K562 (cell line): Measurements from ENCODE around the gene NPFF. TPM values are rescaled to one million over a fixed set of nuclear protein-coding genes. Genes with fewer than 3 reads are reported as not detected.

ENCODE experiments used
- ATAC-seq: fragments of 200-7000 bp; cut with Tn5 transposase; 3 replicates; pipeline ENCODE4 v1.9.1; 2020; ENCODE audit warnings: moderate library complexity
- BruUV-seq: library from RNA; stranded (reverse); fragments of 400-500 nt; replicated peaks from 2 replicates; lab custom pipeline; 2021; lab: Mats Ljungman, UMichigan
- CTCF ChIA-PET: fragments of 300-600 bp; formaldehyde crosslinking; extraction: SDS; loops from one replicate; lab custom pipeline; 2021; ENCODE audit warnings: low intra/inter-chr PET ratio; lab: Yijun Ruan, JAX
- POLR2A ChIA-PET: fragments of 300-600, 350-650 bp; sonication (Branson Sonifier 250); formaldehyde crosslinking; extraction: SDS; loops from one replicate; lab custom pipeline; 2021; ENCODE audit warnings: antibody characterized with exemption, inconsistent platforms; lab: Yijun Ruan, JAX
- DNase-seq, 4 experiments: peaks; one replicate each; pipeline versions ENCODE4 v3.0.0 to v3.0.0-alpha.2; 2011 to 2018; ENCODE audit warnings: low spot score in 3 of 4, mixed read lengths in 3 of 4; ENCODE audit errors: extremely low read depth in 1 of 4
- FAIRE-seq: peaks from 2 replicates; lab custom pipeline; 2011; peaks lifted over from hg19 to GRCh38; lab: Jason Lieb, UNC
- H2AFZ ChIP-seq: 2 replicates; pipeline ENCODE4 v1.6.0; 2011; ENCODE audit warnings: low read depth, low read length, control low read depth, inconsistent platforms
- H3K27ac ChIP-seq: fragments of 200-600 bp; 3 replicates; pipeline ENCODE4 v1.8.0; 2011; ENCODE audit warnings: low read depth, mild to moderate bottlenecking, control low read depth, inconsistent platforms, low read length, moderate library complexity, mixed read lengths; ENCODE audit errors: extremely low read depth
- H3K27me3 ChIP-seq, 2 experiments: fragments of 300-600 bp in 1 of 2; 2 replicates in 1 of 2; 3 replicates in 1 of 2; pipeline versions ENCODE4 v1.6.0 to v1.8.0; 2011; ENCODE audit warnings: inconsistent platforms in 2 of 2, low read length in 2 of 2, mild to moderate bottlenecking in 1 of 2, mixed read lengths in 1 of 2, moderate library complexity in 1 of 2; ENCODE audit not compliant: control insufficient read depth in 2 of 2, insufficient read depth in 2 of 2
- H3K36me3 ChIP-seq: fragments of 300-600 bp; 3 replicates; pipeline ENCODE4 v1.8.0; 2011; ENCODE audit warnings: mild to moderate bottlenecking, low read length, inconsistent platforms; ENCODE audit not compliant: control insufficient read depth, insufficient read depth
- H3K4me1 ChIP-seq, 2 experiments: fragments of 200-600 bp in 1 of 2; replicated peaks in 1 of 2; 2 replicates in 1 of 2; 3 replicates in 1 of 2; pipeline versions ENCODE4 v1.5.1 to v1.8.0; 2011; ENCODE audit warnings: inconsistent platforms in 2 of 2, low read length in 2 of 2, mild to moderate bottlenecking in 1 of 2, mixed read lengths in 1 of 2, moderate library complexity in 1 of 2; ENCODE audit not compliant: control insufficient read depth in 2 of 2, insufficient read depth in 2 of 2
- H3K4me2 ChIP-seq: 2 replicates; pipeline ENCODE4 v1.6.1; 2011; ENCODE audit warnings: low read length, control low read depth, inconsistent platforms, mixed read lengths; ENCODE audit not compliant: insufficient read depth
- H3K4me3 ChIP-seq: fragments of 200-600 bp; sonication (generic), shearing (Covaris generic); 2 replicates; pipeline ENCODE4 v1.5.1; 2016; ENCODE audit warnings: control low read depth, inconsistent platforms
- H3K79me2 ChIP-seq: fragments of 200-600 bp; 3 replicates; pipeline ENCODE4 v1.8.0; 2011; ENCODE audit warnings: low read length, inconsistent platforms; ENCODE audit not compliant: control insufficient read depth, insufficient read depth
- H3K9ac ChIP-seq, 2 experiments: 2 replicates each; pipeline versions ENCODE4 v1.6.0 to v1.6.1; 2011; ENCODE audit warnings: low read depth in 2 of 2, low read length in 2 of 2, control low read depth in 1 of 2, inconsistent platforms in 1 of 2, mild to moderate bottlenecking in 1 of 2, mixed read lengths in 1 of 2; ENCODE audit not compliant: insufficient read depth in 1 of 2
- H3K9me1 ChIP-seq: one replicate; pipeline ENCODE4 v1.6.0; 2011; ENCODE audit warnings: inconsistent platforms, mild to moderate bottlenecking, low read length, moderate library complexity; ENCODE audit not compliant: control insufficient read depth, insufficient read depth
- H3K9me3 ChIP-seq: replicated peaks from 2 replicates; pipeline ENCODE4 v1.5.1; 2011; ENCODE audit warnings: low read depth, low read length, inconsistent platforms; ENCODE audit not compliant: control insufficient read depth, insufficient read depth
- H4K20me1 ChIP-seq: replicated peaks from 2 replicates; pipeline ENCODE4 v1.6.1; 2011; ENCODE audit warnings: low read length, inconsistent platforms, mixed read lengths; ENCODE audit not compliant: control insufficient read depth, insufficient read depth
- KHSRP ChIP-seq: fragments of 450-650 bp; IDR thresholded peaks from 2 replicates; pipeline ENCODE4 v1.6.1; 2017
- RHOXF2B ChIP-seq: fragments of 250-450 bp; sonication (Bioruptor Pico); conservative IDR thresholded peaks from 2 replicates; pipeline ENCODE4 v1.5.1; 2021
- TBL1XR1 ChIP-seq, 2 experiments: IDR thresholded peaks; 2 replicates each; pipeline ENCODE4 v1.6.1; 2012; ENCODE audit warnings: improper control_type of control experiment in 2 of 2, low read length in 2 of 2, mild to moderate bottlenecking in 1 of 2
- WGBS: fragments of 100-300 bp; shearing (Covaris generic); methylation state at CpG from one replicate; pipeline ENCODE4 v1.1.6; 2016; ENCODE audit warnings: low coverage, mixed read lengths; ENCODE audit not compliant: insufficient coverage; ENCODE audit errors: missing lambda C conversion rate; 5-methylcytosine and 5-hydroxymethylcytosine counted together
- in situ Hi-C: fragments of 300-500 bp; cut with MboI; formaldehyde crosslinking; loops from 4 replicates; pipeline ENCODE4 v1.15.0; 2018; ENCODE audit warnings: inconsistent platforms, mixed read lengths
- intact Hi-C: fragments of 100-400 bp; cut with micrococcal nuclease; formaldehyde crosslinking; loops from 2 replicates; pipeline ENCODE4 v1.14.2; 2022
- polyA plus RNA-seq, 8 experiments: library from polyadenylated mRNA; depleted of rRNA in 4 of 8; stranded (reverse) in 5 of 8; unstranded in 3 of 8; fragments of >200 nt; fragmentation: Nextera tagmentation in 2 of 8; fragmentation: Illumina TruSeq in 1 of 8; extraction: Ambion mirVana in 2 of 8; extraction: Trizol in 1 of 8; gene quantifications; 2 replicates each; pipeline versions ENCODE4 v1.2.1 to v1.2.3, GENCODE V29; 2011 to 2014; ENCODE audit warnings: inconsistent platforms in 1 of 8, missing spikeins in 1 of 8
- total RNA-seq, 7 experiments: library from RNA; depleted of rRNA in 6 of 7; stranded (reverse); fragments of >200 nt in 6 of 7; fragmentation: Illumina TruSeq in 2 of 7; extraction: Trizol in 2 of 7; gene quantifications; 2 replicates each; pipeline versions ENCODE4 v1.2.1 to v1.2.3, GENCODE V29; 2011 to 2021; ENCODE audit warnings: low replicate concordance in 1 of 7
- TF ChIP-seq, protein P1 (sequence below): fragments of 250-450 bp; sonication (Bioruptor Pico); IDR thresholded peaks from 2 replicates; pipeline ENCODE4 v1.8.0; 2021; ENCODE audit warnings: moderate library complexity, mild to moderate bottlenecking, inconsistent platforms
- TF ChIP-seq, protein P2 (sequence below): IDR thresholded peaks from 3 replicates; pipeline ENCODE4 v1.6.1; 2011; ENCODE audit warnings: borderline replicate concordance, mild to moderate bottlenecking; ENCODE audit not compliant: insufficient read length, insufficient read depth

NPFF gene
- total and polyA plus RNA-seq, 9 of the 15 experiments (the other 6 are each of a cell fraction or from before 2014, with no cell fraction given): 0.15 to 1.2 (median 0.55) TPM; not detected in 6

DNA sequence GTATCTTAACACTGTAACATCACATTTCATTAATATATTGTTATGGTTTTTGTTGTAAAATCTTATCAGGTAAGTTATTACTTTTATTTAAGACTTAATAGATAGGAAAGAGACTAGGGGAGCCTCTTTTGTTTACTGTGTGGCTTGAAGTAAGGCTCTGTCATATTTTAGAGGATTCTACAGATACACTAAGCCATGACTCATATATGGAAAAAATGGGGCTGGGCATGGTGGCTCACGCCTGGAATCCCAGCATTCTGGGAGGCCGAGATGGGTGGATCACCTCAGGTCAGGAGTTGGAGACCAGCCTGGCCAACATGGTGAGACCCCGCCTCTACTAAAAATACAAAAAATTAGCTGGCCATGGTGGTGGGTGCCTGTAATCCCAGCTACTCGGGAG is 23.6 kb upstream of the NPFF start:
- Histone ChIP-seq H3K9me1 (no peaks in the 10 kb centered on the region), H3K9ac (no peak overlapping the region), H4K20me1 (no peaks in the 10 kb centered on the region), H3K27me3 (no peaks in the 10 kb centered on the region), H3K4me2 (no peak overlapping the region), H3K27ac (no peak overlapping the region), H3K9me3 (no peaks in the 10 kb centered on the region), H3K36me3 (peaks cover 53% of the 10 kb centered on the region; the same call in 2 of the 3 replicates), H3K4me1 (no peaks in the 10 kb centered on the region), H3K79me2 (no peaks in the 10 kb centered on the region), H2AFZ (no peak overlapping the region), H3K4me3 (no peak overlapping the region)
- FAIRE-seq (no peak), DNase-seq (no peak), ATAC-seq (no peak)
- POLR2A ChIA-PET: interaction anchor here (0.6 kb wide), 2 partner anchors 16 to 52 kb away, joined by 3 to 4 read pairs; no protein-coding TSS in a partner anchor
- BruUV-seq: no TSS peak
- WGBS: 80% methylated on average over 4 of the region's 4 CpGs
- intact Hi-C loops: no loop called here
- TF ChIP-seq, protein P1, sequence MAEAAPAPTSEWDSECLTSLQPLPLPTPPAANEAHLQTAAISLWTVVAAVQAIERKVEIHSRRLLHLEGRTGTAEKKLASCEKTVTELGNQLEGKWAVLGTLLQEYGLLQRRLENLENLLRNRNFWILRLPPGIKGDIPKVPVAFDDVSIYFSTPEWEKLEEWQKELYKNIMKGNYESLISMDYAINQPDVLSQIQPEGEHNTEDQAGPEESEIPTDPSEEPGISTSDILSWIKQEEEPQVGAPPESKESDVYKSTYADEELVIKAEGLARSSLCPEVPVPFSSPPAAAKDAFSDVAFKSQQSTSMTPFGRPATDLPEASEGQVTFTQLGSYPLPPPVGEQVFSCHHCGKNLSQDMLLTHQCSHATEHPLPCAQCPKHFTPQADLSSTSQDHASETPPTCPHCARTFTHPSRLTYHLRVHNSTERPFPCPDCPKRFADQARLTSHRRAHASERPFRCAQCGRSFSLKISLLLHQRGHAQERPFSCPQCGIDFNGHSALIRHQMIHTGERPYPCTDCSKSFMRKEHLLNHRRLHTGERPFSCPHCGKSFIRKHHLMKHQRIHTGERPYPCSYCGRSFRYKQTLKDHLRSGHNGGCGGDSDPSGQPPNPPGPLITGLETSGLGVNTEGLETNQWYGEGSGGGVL (CRISPR knock-in tag): no peak
- TF ChIP-seq RHOXF2B (no peak), KHSRP (no peak), TBL1XR1 (IDR thresholded peaks at IDR 0.05; ENCODE audit: low read length in 2 of 2) (no peak)
- TF ChIP-seq, protein P2, sequence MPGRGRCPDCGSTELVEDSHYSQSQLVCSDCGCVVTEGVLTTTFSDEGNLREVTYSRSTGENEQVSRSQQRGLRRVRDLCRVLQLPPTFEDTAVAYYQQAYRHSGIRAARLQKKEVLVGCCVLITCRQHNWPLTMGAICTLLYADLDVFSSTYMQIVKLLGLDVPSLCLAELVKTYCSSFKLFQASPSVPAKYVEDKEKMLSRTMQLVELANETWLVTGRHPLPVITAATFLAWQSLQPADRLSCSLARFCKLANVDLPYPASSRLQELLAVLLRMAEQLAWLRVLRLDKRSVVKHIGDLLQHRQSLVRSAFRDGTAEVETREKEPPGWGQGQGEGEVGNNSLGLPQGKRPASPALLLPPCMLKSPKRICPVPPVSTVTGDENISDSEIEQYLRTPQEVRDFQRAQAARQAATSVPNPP: no peak
- CTCF ChIA-PET: no interaction called here
- in situ Hi-C loops: no loop called here
